GM21576 (cell line): ENCODE results near the gene ACBD3.

Experiments used
- ATAC-seq: cut with Tn5 transposase; IDR thresholded peaks from one replicate; pipeline ENCODE4 v1.9.1; 2021; ENCODE audit warnings: mild to moderate bottlenecking, moderate library complexity; ENCODE audit not compliant: unreplicated experiment

Gene ACBD3

DNA sequence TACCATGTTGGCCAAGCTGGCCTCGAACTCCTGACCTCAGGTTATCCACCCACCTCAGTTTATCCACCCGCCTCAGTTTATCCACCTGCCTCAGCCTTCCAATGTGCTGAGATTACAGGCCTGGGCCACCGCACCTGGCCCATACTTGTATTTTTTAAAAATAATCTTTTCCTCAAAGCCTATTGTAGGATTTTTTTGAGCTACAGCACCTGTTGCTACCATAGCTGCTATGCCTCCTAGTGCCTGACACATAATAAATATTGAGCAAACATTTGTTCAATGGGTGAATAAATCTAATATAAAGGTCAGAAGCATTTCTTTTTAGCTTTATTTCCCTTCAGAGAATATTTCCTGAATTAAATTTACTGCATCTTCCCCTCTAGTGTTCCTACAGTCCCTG is 15.7 kb upstream of the ACBD3 start:
- no peak for ATAC-seq

GRCh38 chr1:226201029-226201593 is 14.6 kb upstream of the ACBD3 start:
- peak; percentile 63 for ATAC-seq

GRCh38 chr1:226199971-226200370 is 13.4 kb upstream of the ACBD3 start:
- ATAC-seq: no peak

DNA sequence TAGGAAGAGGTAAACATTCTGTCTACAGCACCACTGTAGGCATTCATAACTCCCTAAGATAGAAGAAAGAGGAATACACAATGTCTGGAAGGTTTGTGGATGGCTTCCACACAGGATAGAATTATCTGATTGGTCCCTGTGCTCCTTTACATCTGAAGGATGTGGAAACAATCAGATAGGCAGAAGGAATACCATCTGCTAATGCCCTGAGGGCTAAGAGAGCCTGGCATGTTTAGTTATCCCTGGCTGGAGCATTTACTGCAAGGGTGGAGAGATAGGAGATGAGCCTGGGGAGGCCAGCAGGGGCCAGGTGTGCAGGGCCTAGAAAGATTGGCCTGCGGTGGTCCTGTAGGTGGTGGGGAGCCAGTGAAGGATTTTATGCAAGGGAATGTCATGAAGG is 8.6 kb upstream of the ACBD3 start:
- ATAC-seq: no peak

- ATAC-seq: no peak
These were observed 839 bp upstream of the ACBD3 start for GRCh38 chr1:226187380-226187779.

DNA sequence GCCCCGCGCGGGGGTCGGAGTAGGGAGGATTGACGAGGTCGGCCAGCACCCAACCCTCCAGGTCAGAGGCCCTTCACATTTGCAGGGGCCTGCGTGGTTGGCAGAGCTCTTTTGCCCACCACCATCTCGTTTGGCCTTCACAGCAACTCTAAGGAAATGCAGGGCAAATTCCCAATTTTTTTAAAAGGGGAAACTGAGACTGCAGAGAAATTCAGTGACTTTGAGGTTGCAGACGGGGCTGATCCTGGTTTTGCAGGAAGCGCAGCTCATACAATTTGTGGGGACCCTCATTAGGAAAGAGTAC is 430 bp upstream of the ACBD3 start:
- no peak for ATAC-seq

DNA sequence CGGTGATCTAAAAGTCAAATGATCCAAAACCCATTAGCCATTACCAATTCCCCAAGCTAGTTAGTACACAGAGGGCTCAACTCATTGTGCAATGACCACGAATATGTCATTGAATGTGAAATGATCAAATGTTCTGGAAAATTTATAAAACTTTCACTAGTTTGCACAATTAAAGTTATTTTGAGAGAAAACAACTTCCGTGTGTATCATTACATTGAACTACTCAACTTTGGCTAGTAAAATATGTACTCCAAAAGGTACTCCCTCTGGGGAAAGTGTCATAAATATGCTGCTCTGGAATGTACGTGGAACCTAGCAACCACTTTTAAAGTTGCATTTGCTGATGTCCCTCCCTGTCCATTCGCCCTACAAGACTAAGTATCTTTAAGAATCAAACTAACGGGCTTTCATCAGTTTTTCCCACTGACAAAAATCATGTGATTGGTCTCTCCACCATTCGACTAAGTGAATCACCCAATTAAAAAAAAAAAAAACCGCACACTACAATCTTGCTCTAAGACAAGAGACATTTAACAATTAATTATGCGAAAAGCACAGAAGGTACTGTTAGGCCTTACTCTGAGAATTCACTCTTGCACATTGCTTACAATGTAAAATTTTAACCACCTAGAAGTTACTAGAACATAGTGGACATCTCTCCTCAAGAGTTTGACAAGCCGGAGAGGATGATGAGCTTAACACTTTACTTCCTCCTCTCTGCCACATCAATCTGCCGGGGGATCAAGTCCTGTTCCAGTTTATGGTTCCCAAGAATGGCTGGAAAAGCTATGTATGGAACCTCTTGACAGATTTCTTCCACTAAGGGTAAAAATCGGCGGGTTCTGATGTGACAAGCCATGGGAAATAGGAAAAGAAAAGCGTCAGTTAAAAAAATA is 1.2 kb downstream of the ACBD3 start:
- ATAC-seq: no peak

DNA sequence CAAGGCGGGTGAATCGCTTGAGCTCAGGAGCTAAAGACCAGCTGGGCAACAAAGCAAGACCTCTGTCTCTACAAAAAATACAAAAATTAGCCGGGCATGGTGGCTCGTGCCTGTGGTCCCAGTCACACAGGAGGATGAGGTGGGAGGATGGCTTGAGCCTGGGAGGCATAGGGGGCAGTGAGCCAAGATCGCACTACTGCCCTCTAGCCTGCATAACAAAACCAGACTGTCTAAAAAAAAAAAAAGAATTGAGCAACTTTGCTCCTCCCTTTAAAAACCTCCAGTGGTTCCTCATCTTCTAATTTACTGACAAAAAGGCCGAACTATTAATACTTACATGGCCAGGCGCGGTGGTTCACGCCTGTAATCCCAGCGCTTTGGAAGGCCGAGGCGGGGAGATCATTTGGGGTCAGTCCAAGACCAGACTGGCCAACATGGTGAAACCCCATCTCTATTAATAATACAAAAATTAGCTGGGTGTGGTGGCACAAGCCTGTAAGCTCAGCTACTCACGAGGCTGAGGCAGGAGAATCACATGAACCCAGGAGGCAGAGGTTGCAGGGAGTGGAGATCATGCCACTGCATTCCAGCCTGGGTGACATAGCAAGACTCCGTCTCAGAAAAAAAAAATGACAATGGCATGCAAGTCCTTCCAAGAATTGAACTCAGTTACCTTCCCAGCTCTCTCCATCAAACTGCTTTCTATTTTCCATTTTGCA is 4.4 kb downstream of the ACBD3 start:
- no peak for ATAC-seq

- ATAC-seq: no peak
These were observed 9.7 kb downstream of the ACBD3 start for GRCh38 chr1:226176870-226177269.

DNA sequence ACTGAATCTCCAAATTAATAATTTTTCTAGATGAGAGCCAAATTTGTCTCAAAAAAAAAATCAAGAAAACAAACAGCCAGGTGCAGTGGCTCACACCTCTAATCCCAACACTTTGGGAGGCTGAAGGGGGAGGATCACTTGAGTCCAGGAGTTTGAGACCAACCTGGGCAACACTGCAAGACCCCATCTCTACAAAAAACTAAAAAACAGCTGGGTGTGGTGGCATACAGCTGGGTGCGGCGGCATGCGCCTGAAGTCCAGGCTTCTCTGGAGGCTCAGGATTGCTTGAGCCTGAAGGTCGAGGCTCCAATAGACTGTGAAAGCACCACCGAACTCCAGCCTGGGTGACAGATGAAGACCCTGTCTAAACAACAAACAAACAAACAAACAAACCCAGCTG is 14.0 kb downstream of the ACBD3 start:
- no peak for ATAC-seq

- no peak for ATAC-seq
These were observed 20.2 kb downstream of the ACBD3 start for GRCh38 chr1:226166341-226166740.

DNA sequence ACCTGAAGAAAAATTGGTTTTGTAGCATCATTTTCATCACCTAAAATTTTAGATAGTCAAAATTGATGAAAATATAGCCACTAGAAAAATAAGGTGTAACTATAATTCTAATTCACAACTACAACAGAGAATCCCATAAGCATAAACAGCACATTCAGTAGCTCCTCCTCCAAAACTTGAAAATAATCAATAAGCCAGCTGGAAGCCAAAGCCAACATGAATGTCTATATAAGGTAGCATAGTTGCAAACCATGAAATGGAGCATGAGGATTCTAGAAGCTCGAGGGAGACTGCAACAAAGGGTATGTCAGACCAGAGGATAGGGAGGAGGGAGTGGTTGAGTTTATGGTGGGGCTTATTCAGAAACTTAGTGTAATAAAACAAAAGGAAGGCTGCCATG is 22.4 kb downstream of the ACBD3 start:
- no peak for ATAC-seq

DNA sequence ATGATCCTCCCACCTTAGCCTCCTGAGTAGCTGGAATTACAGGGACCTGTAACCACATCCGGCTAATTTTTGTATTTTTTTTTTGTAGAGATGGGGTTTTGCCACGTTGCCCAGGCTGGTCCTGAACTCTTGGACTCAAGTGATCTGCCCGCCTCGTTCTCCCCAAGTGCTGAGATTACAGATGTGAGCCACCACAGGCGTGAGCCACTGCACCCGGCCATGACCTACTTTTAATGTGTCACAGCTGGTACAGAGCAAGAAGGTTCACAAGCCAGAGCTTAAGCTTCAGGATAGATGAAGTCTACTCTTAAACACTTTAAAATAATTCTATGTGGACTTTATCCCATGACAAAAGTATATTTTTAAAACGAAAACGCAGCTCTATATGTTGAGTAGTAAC is 23.6 kb downstream of the ACBD3 start:
- ATAC-seq: no peak

GRCh38 chr1:226158983-226159382 is 27.6 kb downstream of the ACBD3 start:
- no peak for ATAC-seq

DNA sequence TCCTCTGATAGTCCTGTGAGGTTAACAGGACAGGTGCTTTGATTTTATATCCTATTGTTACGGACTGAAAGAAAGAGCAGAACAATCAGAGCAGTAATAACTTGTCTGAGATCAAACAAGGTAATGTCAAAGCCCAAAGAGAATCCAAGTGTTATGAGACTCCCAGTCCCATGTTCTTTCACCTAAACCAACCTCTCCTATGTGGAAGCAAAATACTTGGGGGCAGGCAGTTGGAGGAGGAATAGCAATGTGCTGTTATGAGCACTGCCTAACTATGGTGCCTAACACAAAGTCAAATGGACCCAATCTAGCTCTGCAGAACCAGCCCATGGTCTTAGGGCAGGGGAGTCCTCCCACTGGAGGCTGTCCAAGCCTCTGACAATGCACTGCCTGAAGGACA is 28.1 kb downstream of the ACBD3 start:
- ATAC-seq: no peak

GRCh38 chr1:226157761-226158316 is 28.7 kb downstream of the ACBD3 start:
- no peak for ATAC-seq

GRCh38 chr1:226154593-226154992 is 31.9 kb downstream of the ACBD3 start:
- no peak for ATAC-seq

DNA sequence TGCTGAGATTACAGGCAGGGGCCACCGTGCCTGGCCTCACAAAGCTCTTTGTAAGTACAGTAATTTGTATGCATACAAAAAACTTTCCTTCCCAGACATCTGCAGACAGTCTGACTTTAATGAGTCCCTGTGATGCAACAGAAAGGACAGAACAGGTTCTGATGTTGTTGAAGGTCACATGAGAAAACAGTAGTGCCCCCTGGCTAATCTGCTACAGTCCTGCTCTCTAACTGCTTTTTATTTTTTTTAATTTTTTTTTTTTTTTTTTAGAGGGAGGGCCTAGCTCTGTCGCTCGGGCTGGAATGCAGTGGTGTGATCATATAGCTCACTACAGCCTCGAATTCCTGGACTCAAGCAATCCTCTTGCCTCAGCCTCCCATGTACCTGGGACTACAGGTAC is 36.7 kb downstream of the ACBD3 start:
- no peak for ATAC-seq

- no peak for ATAC-seq
These were observed 38.4 kb downstream of the ACBD3 start for GRCh38 chr1:226148121-226148648.

DNA sequence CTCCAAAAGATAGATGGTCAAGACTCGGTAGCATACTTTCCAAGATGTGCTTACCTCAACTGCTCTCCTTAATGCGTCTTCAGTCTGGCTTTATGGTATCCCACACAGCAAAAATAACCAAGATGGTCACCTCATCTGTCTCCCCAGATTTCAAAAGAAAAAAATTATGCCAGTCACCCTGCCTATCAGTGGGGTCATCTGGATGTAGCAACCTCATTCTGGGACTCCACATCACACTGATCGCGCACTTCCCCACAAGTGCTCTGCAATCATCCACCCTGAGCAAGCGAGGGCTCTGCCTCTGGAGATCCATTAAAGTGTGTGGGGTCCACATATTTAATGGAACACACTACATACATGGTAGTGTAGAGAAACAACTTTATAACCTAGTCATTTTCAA is 42.5 kb downstream of the ACBD3 start:
- no peak for ATAC-seq

DNA sequence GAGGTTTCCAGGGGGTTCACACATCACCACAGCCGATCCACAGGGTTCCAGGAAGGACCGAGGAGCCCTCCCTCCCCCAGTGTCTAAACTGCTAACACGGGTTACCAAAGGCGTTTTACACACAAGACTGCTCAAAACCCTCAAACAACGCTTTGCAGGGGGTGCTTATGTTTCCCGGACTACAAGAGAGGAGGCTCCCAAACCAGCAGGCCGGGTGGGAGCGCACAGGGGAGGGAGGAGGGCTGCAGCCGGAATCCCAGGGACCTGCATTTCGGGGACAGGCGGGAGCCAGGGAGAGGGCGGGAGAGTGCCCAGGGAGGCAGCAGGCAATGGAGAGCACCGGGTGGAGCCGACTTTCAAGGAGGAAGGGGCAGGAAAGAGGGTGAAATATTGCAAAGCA is 50.8 kb downstream of the ACBD3 start:
- ATAC-seq: no peak
